ENCODE data around the gene BBC3. TPM values are rescaled to one million over a fixed set of nuclear protein-coding genes. Genes with fewer than 3 reads are reported as not detected.

BBC3 gene
- polyA plus RNA-seq, 2 of the 4 experiments (the other 2 are of a cell fraction): 6.0 to 8.9 TPM

DNA sequence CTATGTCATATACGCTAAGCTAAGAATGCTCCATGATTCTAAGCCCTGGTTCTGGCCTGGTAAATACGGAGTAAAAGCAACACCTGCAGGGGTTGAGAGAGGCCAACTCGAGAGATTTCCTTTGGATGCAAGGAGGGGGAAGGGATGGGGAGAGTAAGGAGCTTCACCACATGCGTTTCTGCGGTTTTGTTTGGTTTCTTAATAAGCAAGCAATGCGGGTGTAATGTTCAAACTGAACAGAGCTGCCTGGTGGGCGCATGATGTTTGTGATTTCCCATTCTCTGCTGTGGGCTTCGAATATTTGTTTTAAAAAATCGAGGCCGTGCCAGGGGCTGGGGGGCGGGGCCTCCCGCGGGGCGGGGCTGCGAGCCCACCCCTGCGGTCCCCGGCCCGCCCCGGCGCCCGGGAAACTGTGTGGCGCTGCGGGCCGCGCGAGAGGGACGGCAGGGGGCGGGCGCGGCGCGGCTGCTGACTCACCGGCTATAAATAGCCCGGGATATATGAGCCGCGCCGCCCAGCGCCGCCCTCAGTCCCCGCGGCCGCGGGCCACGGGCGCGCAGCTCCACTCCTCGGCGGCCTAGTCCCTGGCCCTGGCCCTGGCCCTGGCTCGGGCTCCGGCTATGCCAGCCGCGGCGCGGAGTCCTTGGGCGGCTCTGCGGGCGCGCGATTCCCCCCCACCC is 5.1 kb downstream of the BBC3 start (continued):
- TF ChIP-seq MAZ (IDR thresholded peaks at IDR 0.05; ENCODE audit: borderline replicate concordance, low read depth, low read length) (0 out of 2 replicates have a peak, but pooled peaks have one; percentile 46), ZNF302 (CRISPR knock-in tag; IDR thresholded peaks at IDR 0.05) (no peak), FOSL2 (IDR thresholded peaks at IDR 0.05) (peak; percentile 91), FOSL2 (CRISPR knock-in tag; IDR thresholded peaks at IDR 0.05) (peak; percentile 97), KDM5A (IDR thresholded peaks at IDR 0.05) (no peak), HOXA7 (CRISPR knock-in tag; IDR thresholded peaks at IDR 0.05) (no peak), RARB (CRISPR knock-in tag; IDR thresholded peaks at IDR 0.05) (no peak), NFE2L2 (conservative IDR thresholded peaks at IDR 0.05; ENCODE audit: low read length) (no peak; the same call in 1 of the 2 replicates), HOXB13 (CRISPR knock-in tag; IDR thresholded peaks at IDR 0.05; ENCODE audit: low read depth) (no peak), ZSCAN20 (CRISPR knock-in tag; IDR thresholded peaks at IDR 0.05) (0 out of 2 replicates have a peak, but pooled peaks have one; percentile 24), NR3C1 (IDR thresholded peaks at IDR 0.05) (no peak), TFCP2L1 (CRISPR knock-in tag; IDR thresholded peaks at IDR 0.05) (no peak), MAFK (IDR thresholded peaks at IDR 0.05; ENCODE audit: partially characterized antibody) (no peak), POLR2AphosphoS2 (conservative IDR thresholded peaks at IDR 0.05; ENCODE audit: low read length) (peak; percentile 85; the same call in 1 of the 2 replicates), ESRRA (IDR thresholded peaks at IDR 0.05; ENCODE audit: borderline replicate concordance, low read length) (no peak), MYC (IDR thresholded peaks at IDR 0.05; ENCODE audit: borderline replicate concordance, low read length) (peak; percentile 58; the same call in 1 of the 2 replicates), HOXB5 (CRISPR knock-in tag; IDR thresholded peaks at IDR 0.05) (peak; percentile 75; the same call in 1 of the 2 replicates), CEBPB (IDR thresholded peaks at IDR 0.05) (no peak), CBX8 (IDR thresholded peaks at IDR 0.05) (no peak), EHMT2 (IDR thresholded peaks at IDR 0.05; ENCODE audit: low read depth) (no peak), HEYL (CRISPR knock-in tag; IDR thresholded peaks at IDR 0.05) (no peak), CHD2 (IDR thresholded peaks at IDR 0.05; ENCODE audit: low read length, partially characterized antibody) (peak; percentile 71), HDAC2 (IDR thresholded peaks at IDR 0.05) (no peak), JUN (IDR thresholded peaks at IDR 0.05) (peak; percentile 98 to 100)
- TF ChIP-seq, protein P1, sequence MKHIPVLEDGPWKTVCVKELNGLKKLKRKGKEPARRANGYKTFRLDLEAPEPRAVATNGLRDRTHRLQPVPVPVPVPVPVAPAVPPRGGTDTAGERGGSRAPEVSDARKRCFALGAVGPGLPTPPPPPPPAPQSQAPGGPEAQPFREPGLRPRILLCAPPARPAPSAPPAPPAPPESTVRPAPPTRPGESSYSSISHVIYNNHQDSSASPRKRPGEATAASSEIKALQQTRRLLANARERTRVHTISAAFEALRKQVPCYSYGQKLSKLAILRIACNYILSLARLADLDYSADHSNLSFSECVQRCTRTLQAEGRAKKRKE (CRISPR knock-in tag; IDR thresholded peaks at IDR 0.05; ENCODE audit: low read depth): no peak; the same call in 1 of the 2 replicates
- TF ChIP-seq, protein P2, sequence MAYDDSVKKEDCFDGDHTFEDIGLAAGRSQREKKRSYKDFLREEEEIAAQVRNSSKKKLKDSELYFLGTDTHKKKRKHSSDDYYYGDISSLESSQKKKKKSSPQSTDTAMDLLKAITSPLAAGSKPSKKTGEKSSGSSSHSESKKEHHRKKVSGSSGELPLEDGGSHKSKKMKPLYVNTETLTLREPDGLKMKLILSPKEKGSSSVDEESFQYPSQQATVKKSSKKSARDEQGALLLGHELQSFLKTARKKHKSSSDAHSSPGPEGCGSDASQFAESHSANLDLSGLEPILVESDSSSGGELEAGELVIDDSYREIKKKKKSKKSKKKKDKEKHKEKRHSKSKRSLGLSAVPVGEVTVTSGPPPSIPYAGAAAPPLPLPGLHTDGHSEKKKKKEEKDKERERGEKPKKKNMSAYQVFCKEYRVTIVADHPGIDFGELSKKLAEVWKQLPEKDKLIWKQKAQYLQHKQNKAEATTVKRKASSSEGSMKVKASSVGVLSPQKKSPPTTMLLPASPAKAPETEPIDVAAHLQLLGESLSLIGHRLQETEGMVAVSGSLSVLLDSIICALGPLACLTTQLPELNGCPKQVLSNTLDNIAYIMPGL (CRISPR knock-in tag; IDR thresholded peaks at IDR 0.05; ENCODE audit: borderline replicate concordance): no peak
- TF ChIP-seq, protein P3, sequence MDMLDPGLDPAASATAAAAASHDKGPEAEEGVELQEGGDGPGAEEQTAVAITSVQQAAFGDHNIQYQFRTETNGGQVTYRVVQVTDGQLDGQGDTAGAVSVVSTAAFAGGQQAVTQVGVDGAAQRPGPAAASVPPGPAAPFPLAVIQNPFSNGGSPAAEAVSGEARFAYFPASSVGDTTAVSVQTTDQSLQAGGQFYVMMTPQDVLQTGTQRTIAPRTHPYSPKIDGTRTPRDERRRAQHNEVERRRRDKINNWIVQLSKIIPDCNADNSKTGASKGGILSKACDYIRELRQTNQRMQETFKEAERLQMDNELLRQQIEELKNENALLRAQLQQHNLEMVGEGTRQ (IDR thresholded peaks at IDR 0.05): no peak

DNA sequence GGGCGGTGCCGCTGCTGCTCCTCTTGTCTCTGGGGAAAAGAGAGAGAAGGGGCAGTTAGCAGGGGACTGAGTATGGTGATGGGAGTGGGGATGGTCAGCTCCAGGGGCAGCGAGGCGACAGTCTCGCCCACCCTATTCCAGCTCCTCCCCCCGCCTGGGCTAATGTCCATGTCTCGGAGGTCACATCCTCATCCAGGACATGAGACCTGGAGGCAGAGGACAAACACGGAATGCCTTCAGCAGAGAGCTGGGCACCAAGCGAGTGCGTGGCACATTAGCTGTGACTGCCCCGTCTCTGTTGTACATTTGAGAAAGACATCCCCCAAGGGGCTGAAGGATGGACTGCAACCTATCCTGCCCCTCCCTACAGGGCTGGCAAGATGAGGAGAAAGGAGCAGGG is 9.1 kb downstream of the BBC3 start:
- ATAC-seq: no peak
- H3K9me3 ChIP-seq: no peaks in the 10 kb centered on the region
- peaks cover 14% of the 10 kb centered on the region for H3K4me1 ChIP-seq
- no peak for FAIRE-seq
- H3K4me2 ChIP-seq: no peak overlapping the region
- H3K4me3 ChIP-seq: no peak overlapping the region
- DNase-seq (ENCODE audit: low read depth in 1 of 2, low spot score in 1 of 2): no peak
- 91% methylated on average over 11 of the region's 11 CpGs for WGBS (ENCODE audit: missing lambda C conversion rate)
- ChIA-PET POLR2A (interaction anchor here (0.5 kb wide), 1 partner anchor 22 kb away, joined by 3 read pairs; no protein-coding TSS in a partner anchor), CTCF (interaction anchor here (0.6 to 24.7 kb wide), 4 partner anchors 10 to 209 kb away, joined by 3 to 893 read pairs (median 89); partner anchors contain the start of gene CCDC9)
- TF ChIP-seq EHF (CRISPR knock-in tag; IDR thresholded peaks at IDR 0.05) (no peak), POLR2AphosphoS2 (conservative IDR thresholded peaks at IDR 0.05; ENCODE audit: low read length) (peak; percentile 73; the same call in 1 of the 2 replicates)
- H3K27ac ChIP-seq: peak overlapping the region in 1 of 2 experiments; percentile 43; a peak in 2 of 6 replicates

All from A549 (cell line).